Caco-2 (cell line): Measurements from ENCODE around the gene LRRC4C. TPM values are rescaled to one million over a fixed set of nuclear protein-coding genes. Genes with fewer than 3 reads are reported as not detected.

Experiments
- BruUV-seq: library from RNA; stranded (reverse); fragments of 400-500 nt; replicated peaks from 2 replicates; lab custom pipeline; 2021; lab: Mats Ljungman, UMichigan
- CTCF ChIA-PET: fragments of 300-600 bp; sonication (Branson Sonifier 250); formaldehyde crosslinking; loops from one replicate; lab custom pipeline; 2022; ENCODE audit warnings: antibody characterized with exemption; lab: Charles Lee
- POLR2A ChIA-PET: fragments of 300-600 bp; sonication (Branson Sonifier 250); formaldehyde crosslinking; loops from one replicate; lab custom pipeline; 2022; ENCODE audit warnings: antibody characterized with exemption; lab: Charles Lee
- DNase-seq, 2 experiments: peaks; one replicate each; pipeline versions ENCODE4 v3.0.0 to v3.0.0-alpha.2; 2020 to 2022
- H3K27me3 ChIP-seq: replicated peaks from 2 replicates; pipeline ENCODE4 v1.6.0; 2011; ENCODE audit warnings: low read length; ENCODE audit not compliant: control insufficient read depth, insufficient read depth
- H3K36me3 ChIP-seq: 2 replicates; pipeline ENCODE4 v1.5.1; 2011; ENCODE audit warnings: low read length; ENCODE audit not compliant: control insufficient read depth, insufficient read depth
- H3K4me1 ChIP-seq: fragments of 250-450 bp; sonication (Bioruptor Pico); 2 replicates; pipeline ENCODE4 v1.5.1; 2020; ENCODE audit warnings: mild to moderate bottlenecking
- H3K4me3 ChIP-seq: 2 replicates; pipeline ENCODE4 v1.5.1; 2011; ENCODE audit warnings: low read depth, mild to moderate bottlenecking, control low read depth, low read length
- H3K9me3 ChIP-seq: fragments of 250-450 bp; sonication (Bioruptor Pico); 2 replicates; pipeline ENCODE4 v1.5.1; 2020; ENCODE audit warnings: mild to moderate bottlenecking, moderate library complexity
- H3K27ac Mint-ChIP-seq: one replicate; pipeline ENCODE4 v1.8.0; 2022; ENCODE audit warnings: mixed read lengths; ENCODE audit not compliant: unreplicated experiment
- H3K27me3 Mint-ChIP-seq: one replicate; pipeline ENCODE4 v1.8.0; 2022; ENCODE audit warnings: mixed read lengths; ENCODE audit not compliant: insufficient read depth, unreplicated experiment
- H3K36me3 Mint-ChIP-seq: one replicate; pipeline ENCODE4 v1.8.0; 2022; ENCODE audit warnings: mild to moderate bottlenecking, mixed read lengths; ENCODE audit not compliant: insufficient read depth, unreplicated experiment
- H3K4me1 Mint-ChIP-seq: one replicate; pipeline ENCODE4 v1.8.0; 2022; ENCODE audit warnings: low read depth, mixed read lengths; ENCODE audit not compliant: unreplicated experiment
- H3K4me3 Mint-ChIP-seq: one replicate; pipeline ENCODE4 v1.8.0; 2022; ENCODE audit warnings: mild to moderate bottlenecking, moderate library complexity, mixed read lengths; ENCODE audit not compliant: unreplicated experiment
- H3K9me3 Mint-ChIP-seq: one replicate; pipeline ENCODE4 v1.8.0; 2022; ENCODE audit warnings: mixed read lengths; ENCODE audit not compliant: unreplicated experiment
- intact Hi-C: fragments of 100-400 bp; cut with micrococcal nuclease; formaldehyde crosslinking; loops from one replicate; pipeline ENCODE4 v1.10.0; 2022; ENCODE audit not compliant: unreplicated experiment
- total RNA-seq: library from RNA; stranded (reverse); gene quantifications from 2 replicates; pipeline ENCODE4 v1.2.3, GENCODE V29; 2022
- TF ChIP-seq, protein P1 (sequence below), 2 experiments: fragments of 200-600 bp in 1 of 2; IDR thresholded peaks; 1 replicate in 1 of 2; 2 replicates in 1 of 2; pipeline versions ENCODE4 v1.5.1 to v1.8.0; 2011 to 2022; ENCODE audit warnings: antibody characterized with exemption in 1 of 2, control low read depth in 1 of 2, inconsistent platforms in 1 of 2, low read depth in 1 of 2, low read length in 1 of 2, mild to moderate bottlenecking in 1 of 2, moderate library complexity in 1 of 2; ENCODE audit not compliant: insufficient read depth in 1 of 2, severe bottlenecking in 1 of 2, unreplicated experiment in 1 of 2

The LRRC4C gene
- total RNA-seq, 1 experiment from 2014 or later = not detected

DNA sequence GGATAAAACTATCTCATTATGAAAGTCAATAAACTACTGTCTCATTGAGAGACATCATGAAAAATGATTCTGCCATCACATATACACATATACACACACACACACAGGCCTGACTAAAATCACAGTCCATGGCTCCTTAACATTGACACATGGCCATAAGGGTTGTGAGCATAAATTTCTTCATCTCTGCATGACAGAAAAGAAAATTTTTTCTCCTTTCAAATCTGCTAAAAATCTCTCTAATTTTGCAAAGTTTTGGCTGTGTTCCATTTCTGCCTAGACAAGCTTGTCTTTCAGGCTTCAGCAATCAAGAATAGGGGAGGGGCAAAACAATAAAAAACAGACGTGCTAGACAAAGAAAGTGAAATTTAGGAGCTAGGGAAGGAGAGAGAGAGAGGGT, 324.5 kb downstream of the LRRC4C start:
- ChIA-PET POLR2A (no interaction called here), CTCF (no interaction called here)
- no peak overlapping the region for H3K4me3 Mint-ChIP-seq
- no peak for DNase-seq
- Histone ChIP-seq H3K4me3 (no peak overlapping the region), H3K27me3 (no peaks in the 10 kb centered on the region), H3K36me3 (no peaks in the 10 kb centered on the region), H3K9me3 (peaks cover 5% of the 10 kb centered on the region; the same call in 1 of the 2 replicates), H3K4me1 (peaks cover 9% of the 10 kb centered on the region; the same call in 1 of the 2 replicates)
- H3K27me3 Mint-ChIP-seq = no peaks in the 10 kb centered on the region
- intact Hi-C loops = loop anchor here (5.0 kb wide), 1 partner anchor 262 kb away; no protein-coding TSS in a partner anchor
- H3K4me1 Mint-ChIP-seq = peaks cover 12% of the 10 kb centered on the region
- BruUV-seq = no TSS peak
- peaks cover 13% of the 10 kb centered on the region for H3K9me3 Mint-ChIP-seq
- H3K36me3 Mint-ChIP-seq = peaks cover 5% of the 10 kb centered on the region
- TF ChIP-seq, protein P1, sequence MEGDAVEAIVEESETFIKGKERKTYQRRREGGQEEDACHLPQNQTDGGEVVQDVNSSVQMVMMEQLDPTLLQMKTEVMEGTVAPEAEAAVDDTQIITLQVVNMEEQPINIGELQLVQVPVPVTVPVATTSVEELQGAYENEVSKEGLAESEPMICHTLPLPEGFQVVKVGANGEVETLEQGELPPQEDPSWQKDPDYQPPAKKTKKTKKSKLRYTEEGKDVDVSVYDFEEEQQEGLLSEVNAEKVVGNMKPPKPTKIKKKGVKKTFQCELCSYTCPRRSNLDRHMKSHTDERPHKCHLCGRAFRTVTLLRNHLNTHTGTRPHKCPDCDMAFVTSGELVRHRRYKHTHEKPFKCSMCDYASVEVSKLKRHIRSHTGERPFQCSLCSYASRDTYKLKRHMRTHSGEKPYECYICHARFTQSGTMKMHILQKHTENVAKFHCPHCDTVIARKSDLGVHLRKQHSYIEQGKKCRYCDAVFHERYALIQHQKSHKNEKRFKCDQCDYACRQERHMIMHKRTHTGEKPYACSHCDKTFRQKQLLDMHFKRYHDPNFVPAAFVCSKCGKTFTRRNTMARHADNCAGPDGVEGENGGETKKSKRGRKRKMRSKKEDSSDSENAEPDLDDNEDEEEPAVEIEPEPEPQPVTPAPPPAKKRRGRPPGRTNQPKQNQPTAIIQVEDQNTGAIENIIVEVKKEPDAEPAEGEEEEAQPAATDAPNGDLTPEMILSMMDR (IDR thresholded peaks at IDR 0.05; ENCODE audit: insufficient read depth in 1 of 2, low read depth in 1 of 2, low read length in 1 of 2, severe bottlenecking in 1 of 2, unreplicated experiment in 1 of 2) = no peak
- no peak overlapping the region for H3K27ac Mint-ChIP-seq

GRCh38 chr11:41133023-41133422, 326.4 kb downstream of the LRRC4C start:
- Histone ChIP-seq H3K4me1 (peaks cover 9% of the 10 kb centered on the region; the same call in 1 of the 2 replicates), H3K36me3 (no peaks in the 10 kb centered on the region), H3K9me3 (peaks cover 5% of the 10 kb centered on the region), H3K27me3 (no peaks in the 10 kb centered on the region), H3K4me3 (no peak overlapping the region)
- H3K36me3 Mint-ChIP-seq = peaks cover 5% of the 10 kb centered on the region
- no peak overlapping the region for H3K27ac Mint-ChIP-seq
- no TSS peak for BruUV-seq
- TF ChIP-seq, protein P1 (IDR thresholded peaks at IDR 0.05; ENCODE audit: insufficient read depth in 1 of 2, low read depth in 1 of 2, low read length in 1 of 2, severe bottlenecking in 1 of 2, unreplicated experiment in 1 of 2) = no peak
- intact Hi-C loops = loop anchor here (5.0 kb wide), 1 partner anchor 264 kb away; no protein-coding TSS in a partner anchor
- ChIA-PET POLR2A (no interaction called here), CTCF (no interaction called here)
- peaks cover 13% of the 10 kb centered on the region for H3K9me3 Mint-ChIP-seq
- H3K27me3 Mint-ChIP-seq = no peaks in the 10 kb centered on the region
- DNase-seq = peak; percentile 51
- H3K4me1 Mint-ChIP-seq = peaks cover 12% of the 10 kb centered on the region
- no peak overlapping the region for H3K4me3 Mint-ChIP-seq

DNA sequence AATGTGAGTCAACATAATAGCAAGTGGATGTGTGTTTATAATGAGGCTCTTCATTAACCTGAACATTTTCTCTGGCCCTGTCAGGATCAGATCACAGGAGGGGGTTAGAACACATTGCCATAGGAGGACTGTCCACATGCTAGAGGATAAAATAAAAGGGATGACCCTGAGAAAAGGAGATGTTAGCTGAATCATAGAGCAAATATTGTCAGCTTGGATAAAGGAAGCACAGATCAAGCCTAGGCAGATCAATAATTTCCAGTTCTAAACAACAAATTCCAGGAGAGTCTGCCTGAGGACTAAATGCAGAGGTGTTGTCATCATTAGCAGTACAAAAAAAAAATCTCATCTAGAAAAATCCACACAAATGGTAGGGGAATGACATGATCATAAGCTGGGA, 337.9 kb downstream of the LRRC4C start:
- TF ChIP-seq, protein P1 (IDR thresholded peaks at IDR 0.05; ENCODE audit: insufficient read depth in 1 of 2, low read depth in 1 of 2, low read length in 1 of 2, severe bottlenecking in 1 of 2, unreplicated experiment in 1 of 2) = no peak
- Histone ChIP-seq H3K4me1 (no peaks in the 10 kb centered on the region), H3K4me3 (no peak overlapping the region), H3K9me3 (no peaks in the 10 kb centered on the region), H3K27me3 (no peaks in the 10 kb centered on the region), H3K36me3 (no peaks in the 10 kb centered on the region)
- H3K36me3 Mint-ChIP-seq = no peaks in the 10 kb centered on the region
- ChIA-PET POLR2A (no interaction called here), CTCF (no interaction called here)
- H3K9me3 Mint-ChIP-seq = no peaks in the 10 kb centered on the region
- no peak for DNase-seq
- H3K27ac Mint-ChIP-seq = no peak overlapping the region
- BruUV-seq = no TSS peak
- H3K27me3 Mint-ChIP-seq = no peaks in the 10 kb centered on the region
- intact Hi-C loops = no loop called here
- no peaks in the 10 kb centered on the region for H3K4me1 Mint-ChIP-seq
- no peak overlapping the region for H3K4me3 Mint-ChIP-seq
